Activated CD4-positive, alpha-beta T cell treated with anti-CD3 and anti-CD28 coated beads, Interleukin-2, amount 50 U/mL, for 1 hour (primary cell): Measurements from ENCODE around the gene GLYR1.

Experiments
- DNase-seq: peaks from one replicate; pipeline ENCODE4 v3.0.0-alpha.2; 2020

The GLYR1 gene

GRCh38 chr16:4754865-4755264 is 92.2 kb downstream of the GLYR1 start:
- no peak for DNase-seq

GRCh38 chr16:4753227-4753626 is 93.9 kb downstream of the GLYR1 start:
- DNase-seq: no peak
